Measurements from ENCODE around the gene LANCL2. TPM values are rescaled to one million over a fixed set of nuclear protein-coding genes. Genes with fewer than 3 reads are reported as not detected.

Gene LANCL2
- total RNA-seq, 1 donor from 2014 or later = 18.5 TPM

- Mint-ChIP-seq H3K4me1 (peaks cover 5% of the 10 kb centered on the region), H3K27ac (no peak overlapping the region), H3K36me3 (no peaks in the 10 kb centered on the region), H3K27me3 (ENCODE audit: low read depth) (no peaks in the 10 kb centered on the region), H3K4me3 (no peak overlapping the region), H3K9me3 (no peaks in the 10 kb centered on the region)
- no peak for DNase-seq (ENCODE audit: low spot score in 2 of 2, unreplicated experiment in 2 of 2)
- TF ChIP-seq CTCF (IDR thresholded peaks at IDR 0.05; ENCODE audit: unreplicated experiment) = no peak
These were observed 75.0 kb downstream of the LANCL2 start for GRCh38 chr7:55440040-55440690.

GRCh38 chr7:55441002-55441401 lies 75.9 kb downstream of the LANCL2 start:
- no peak for TF ChIP-seq CTCF (IDR thresholded peaks at IDR 0.05; ENCODE audit: unreplicated experiment)
- H3K27ac Mint-ChIP-seq = no peak overlapping the region
- H3K27me3 Mint-ChIP-seq (ENCODE audit: low read depth) = no peaks in the 10 kb centered on the region

GRCh38 chr7:55441774-55442522 lies 76.8 kb downstream of the LANCL2 start:
- no peak for TF ChIP-seq CTCF (IDR thresholded peaks at IDR 0.05; ENCODE audit: unreplicated experiment)
- no peak overlapping the region for H3K27ac Mint-ChIP-seq
- H3K27me3 Mint-ChIP-seq (ENCODE audit: low read depth) = no peaks in the 10 kb centered on the region
- no peak overlapping the region for H3K4me3 Mint-ChIP-seq
- peaks cover 6% of the 10 kb centered on the region for H3K4me1 Mint-ChIP-seq
- peaks cover 3% of the 10 kb centered on the region for H3K9me3 Mint-ChIP-seq
- no peaks in the 10 kb centered on the region for H3K36me3 Mint-ChIP-seq
- DNase-seq (ENCODE audit: low spot score in 2 of 2, unreplicated experiment in 2 of 2) = no peak

More at GRCh38 chr7:55441002-55441401, 75.9 kb downstream of the LANCL2 start:
- Mint-ChIP-seq H3K36me3 (no peaks in the 10 kb centered on the region), H3K4me3 (no peak overlapping the region), H3K9me3 (peaks cover 3% of the 10 kb centered on the region), H3K4me1 (peaks cover 6% of the 10 kb centered on the region)
- no peak for DNase-seq (ENCODE audit: low spot score in 2 of 2, unreplicated experiment in 2 of 2)

GRCh38 chr7:55444786-55445185 lies 79.6 kb downstream of the LANCL2 start:
- Mint-ChIP-seq H3K9me3 (peaks cover 3% of the 10 kb centered on the region), H3K4me1 (peaks cover 6% of the 10 kb centered on the region), H3K4me3 (no peak overlapping the region), H3K27ac (no peak overlapping the region), H3K36me3 (no peaks in the 10 kb centered on the region), H3K27me3 (ENCODE audit: low read depth) (no peaks in the 10 kb centered on the region)
- no peak for TF ChIP-seq CTCF (IDR thresholded peaks at IDR 0.05; ENCODE audit: unreplicated experiment)
- DNase-seq (ENCODE audit: low spot score in 2 of 2, unreplicated experiment in 2 of 2) = no peak

GRCh38 chr7:55448526-55448925 lies 83.4 kb downstream of the LANCL2 start:
- Mint-ChIP-seq H3K4me1 (peaks cover 6% of the 10 kb centered on the region), H3K27me3 (ENCODE audit: low read depth) (no peaks in the 10 kb centered on the region)

More at GRCh38 chr7:55448526-55448925, 83.4 kb downstream of the LANCL2 start:
- Mint-ChIP-seq H3K36me3 (no peaks in the 10 kb centered on the region), H3K27ac (no peak overlapping the region), H3K9me3 (peaks cover 3% of the 10 kb centered on the region), H3K4me3 (no peak overlapping the region)
- TF ChIP-seq CTCF (IDR thresholded peaks at IDR 0.05; ENCODE audit: unreplicated experiment) = no peak
- DNase-seq (ENCODE audit: low spot score in 2 of 2, unreplicated experiment in 2 of 2) = no peak

All from mesothelial cell of epicardium (in vitro differentiated cells).